Mucosa of descending colon (tissue), 3 donors: Measurements from ENCODE around the gene ADAM12. TPM values are rescaled to one million over a fixed set of nuclear protein-coding genes. Genes with fewer than 3 reads are reported as not detected.

Experiments
- ATAC-seq: fragments of 200-7000 bp; cut with Tn5 transposase; one replicate; pipeline ENCODE4 v1.9.1; 2020; ENCODE audit warnings: mild to moderate bottlenecking, moderate library complexity
- DNase-seq, 3 donors: peaks; one replicate each; pipeline ENCODE4 v3.0.0-alpha.2; 2020
- H3K36me3 ChIP-seq: fragments of 200-600 bp; one replicate; pipeline ENCODE4 v1.8.0; 2021; ENCODE audit warnings: low read depth, mild to moderate bottlenecking
- H3K4me1 ChIP-seq: fragments of 200-600 bp; one replicate; pipeline ENCODE4 v1.8.0; 2021; ENCODE audit warnings: low read depth, mild to moderate bottlenecking
- H3K4me3 ChIP-seq: fragments of 200-600 bp; one replicate; pipeline ENCODE4 v1.8.0; 2021; ENCODE audit warnings: mild to moderate bottlenecking
- H3K9me3 ChIP-seq: fragments of 200-600 bp; one replicate; pipeline ENCODE4 v1.8.0; 2021; ENCODE audit warnings: mild to moderate bottlenecking
- intact Hi-C, 2 donors: fragments of 100-400 bp; cut with DNase I in 1 of 2; cut with micrococcal nuclease in 1 of 2; formaldehyde crosslinking; loops; one replicate each; pipeline versions ENCODE4 v1.11.0 to v1.11.1; 2022; cut with DNase I, micrococcal nuclease
- total RNA-seq, 3 donors: library from RNA; stranded (reverse); fragmentation: NEBNext Ultra II Directional in 2 of 3; extraction: Animal tissue kit (Norgen Biotek cat#: 25700) in 2 of 3; gene quantifications; one replicate each; pipeline versions ENCODE4 v1.2.1 to v1.2.4, GENCODE V29; 2021 to 2023
- TF ChIP-seq, protein P1 (sequence below): fragments of 200-600 bp; IDR thresholded peaks from one replicate; pipeline ENCODE4 v1.8.0; 2022; ENCODE audit warnings: antibody characterized with exemption, mild to moderate bottlenecking
- donor health status: DM: no; HTN: no; CAD: no; lungs with moderate emphysema.
- donor health status: DM: no; HTN: no; CAD: no.
- donor health status: DM: no; HTN: yes; CAD: no.

The ADAM12 gene
- total RNA-seq, 3 donors from 2014 or later: 0.20 to 0.89 (median 0.66) TPM

DNA sequence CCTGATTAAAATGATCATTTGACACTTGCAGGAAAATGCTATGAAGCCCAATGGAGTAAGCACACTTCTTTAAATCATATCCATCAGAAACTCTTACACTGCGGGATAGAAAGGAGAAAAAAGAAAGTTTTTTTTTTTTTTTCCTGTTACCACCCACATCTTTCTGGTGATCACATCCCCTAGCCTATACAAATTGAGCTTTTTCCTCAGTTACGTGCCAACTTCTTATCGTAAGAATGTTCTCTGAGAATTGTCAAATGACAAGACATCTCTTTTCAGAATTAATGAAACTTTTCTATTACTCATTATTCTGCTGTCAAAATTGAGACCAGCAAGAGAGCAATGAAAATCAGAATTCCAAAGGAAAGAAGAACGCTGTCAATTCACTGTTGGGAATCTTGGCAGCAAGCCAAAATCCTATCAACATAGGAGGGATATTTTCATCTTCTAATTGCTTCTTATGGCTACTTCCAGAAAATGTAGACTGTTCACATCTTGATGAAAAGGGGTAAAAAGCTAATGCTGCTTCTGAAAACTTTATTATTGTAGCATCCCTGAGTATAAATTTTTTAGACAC lies 179.5 kb downstream of the ADAM12 start:
- ATAC-seq: no peak
- TF ChIP-seq, protein P1, sequence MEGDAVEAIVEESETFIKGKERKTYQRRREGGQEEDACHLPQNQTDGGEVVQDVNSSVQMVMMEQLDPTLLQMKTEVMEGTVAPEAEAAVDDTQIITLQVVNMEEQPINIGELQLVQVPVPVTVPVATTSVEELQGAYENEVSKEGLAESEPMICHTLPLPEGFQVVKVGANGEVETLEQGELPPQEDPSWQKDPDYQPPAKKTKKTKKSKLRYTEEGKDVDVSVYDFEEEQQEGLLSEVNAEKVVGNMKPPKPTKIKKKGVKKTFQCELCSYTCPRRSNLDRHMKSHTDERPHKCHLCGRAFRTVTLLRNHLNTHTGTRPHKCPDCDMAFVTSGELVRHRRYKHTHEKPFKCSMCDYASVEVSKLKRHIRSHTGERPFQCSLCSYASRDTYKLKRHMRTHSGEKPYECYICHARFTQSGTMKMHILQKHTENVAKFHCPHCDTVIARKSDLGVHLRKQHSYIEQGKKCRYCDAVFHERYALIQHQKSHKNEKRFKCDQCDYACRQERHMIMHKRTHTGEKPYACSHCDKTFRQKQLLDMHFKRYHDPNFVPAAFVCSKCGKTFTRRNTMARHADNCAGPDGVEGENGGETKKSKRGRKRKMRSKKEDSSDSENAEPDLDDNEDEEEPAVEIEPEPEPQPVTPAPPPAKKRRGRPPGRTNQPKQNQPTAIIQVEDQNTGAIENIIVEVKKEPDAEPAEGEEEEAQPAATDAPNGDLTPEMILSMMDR: no peak

DNA sequence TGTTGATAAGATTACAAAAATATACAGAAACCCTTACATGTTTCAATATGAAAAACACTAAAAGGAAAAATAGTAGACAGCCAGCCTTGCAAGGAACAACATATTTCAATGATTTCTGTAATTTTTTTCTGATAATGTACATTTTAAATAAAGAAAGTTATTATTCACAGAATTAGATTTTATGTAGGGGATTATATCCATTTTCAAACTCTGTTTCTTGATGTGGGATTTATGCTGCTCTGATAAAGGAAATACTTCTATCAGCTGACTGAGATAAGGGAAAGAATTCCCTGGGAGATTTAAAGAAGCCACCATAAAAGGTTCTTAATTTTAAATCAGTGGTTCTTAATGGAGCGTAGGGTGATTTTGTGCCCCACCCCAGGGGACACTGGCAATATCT lies 180.4 kb downstream of the ADAM12 start:
- TF ChIP-seq, protein P1: no peak
- Histone ChIP-seq H3K9me3 (no peaks in the 10 kb centered on the region), H3K36me3 (no peaks in the 10 kb centered on the region), H3K4me3 (no peak overlapping the region), H3K4me1 (no peaks in the 10 kb centered on the region)
- no peak for ATAC-seq
- no peak for DNase-seq
- intact Hi-C loops: no loop called here

More for the DNA sequence above, 179.5 kb downstream of the ADAM12 start:
- Histone ChIP-seq H3K4me1 (no peaks in the 10 kb centered on the region), H3K4me3 (no peak overlapping the region), H3K9me3 (no peaks in the 10 kb centered on the region), H3K36me3 (no peaks in the 10 kb centered on the region)
- no peak for DNase-seq
- intact Hi-C loops: no loop called here

DNA sequence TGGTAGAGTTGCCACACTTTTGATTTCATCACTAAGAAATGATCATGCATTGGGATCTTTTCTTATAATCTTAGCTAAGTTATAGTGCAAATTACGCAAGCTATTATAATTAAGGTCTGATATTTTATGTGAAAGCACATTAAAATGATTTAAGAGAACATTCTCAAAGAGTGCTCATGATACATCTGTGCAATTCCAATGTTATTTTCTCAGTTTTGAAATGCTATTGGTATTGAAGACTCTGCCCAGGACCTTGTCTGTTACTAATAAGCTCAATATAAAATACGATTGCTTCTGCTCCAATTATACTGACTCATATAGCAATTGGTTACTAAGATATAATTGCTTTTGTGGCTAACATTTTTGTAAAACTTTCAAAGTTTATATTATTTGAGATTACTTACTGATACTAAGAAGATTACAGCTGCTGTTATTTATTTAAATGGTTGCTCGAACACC lies 180.9 kb downstream of the ADAM12 start:
- Histone ChIP-seq H3K4me1 (no peaks in the 10 kb centered on the region), H3K4me3 (no peak overlapping the region), H3K9me3 (no peaks in the 10 kb centered on the region), H3K36me3 (no peaks in the 10 kb centered on the region)
- intact Hi-C loops: no loop called here
- ATAC-seq: no peak
- no peak for DNase-seq
- TF ChIP-seq, protein P1: no peak

DNA sequence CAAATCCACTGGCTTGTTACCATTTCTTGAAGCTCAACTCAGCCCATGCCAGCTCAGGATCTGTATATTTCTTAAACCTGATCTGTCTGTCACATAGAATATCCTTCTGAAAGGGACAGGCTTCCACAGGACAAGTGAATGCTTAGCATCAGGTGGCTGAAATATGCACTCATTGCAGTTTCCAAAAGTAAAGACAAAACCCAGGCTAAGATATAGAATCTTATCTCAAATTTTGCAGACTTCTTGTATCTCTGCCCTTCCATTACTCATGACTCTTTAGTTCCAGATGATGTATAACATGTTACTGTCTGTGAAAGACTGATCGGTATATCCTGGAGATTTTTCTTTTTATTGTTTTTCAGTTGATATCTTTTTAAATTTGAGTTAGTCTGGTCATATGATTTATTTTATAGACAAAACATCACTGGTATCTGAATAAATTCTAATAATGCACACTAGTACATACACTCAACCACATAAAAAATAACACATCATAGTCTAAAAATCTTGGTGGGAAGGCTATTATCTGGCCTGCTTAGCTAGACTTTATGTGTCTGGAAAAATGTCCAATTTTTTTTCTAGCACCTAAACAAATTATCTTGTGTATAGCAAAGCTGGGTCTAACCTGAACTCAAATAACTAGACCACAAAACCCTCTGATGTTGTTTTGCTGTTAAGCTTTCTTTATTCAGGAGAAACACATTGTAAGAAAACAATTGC lies 182.6 kb downstream of the ADAM12 start:
- no peaks in the 10 kb centered on the region for H3K9me3 ChIP-seq
- ATAC-seq: no peak
- TF ChIP-seq, protein P1: no peak
- no peak overlapping the region for H3K4me3 ChIP-seq
- DNase-seq: no peak
- intact Hi-C loops: no loop called here
- no peaks in the 10 kb centered on the region for H3K36me3 ChIP-seq
- no peaks in the 10 kb centered on the region for H3K4me1 ChIP-seq

DNA sequence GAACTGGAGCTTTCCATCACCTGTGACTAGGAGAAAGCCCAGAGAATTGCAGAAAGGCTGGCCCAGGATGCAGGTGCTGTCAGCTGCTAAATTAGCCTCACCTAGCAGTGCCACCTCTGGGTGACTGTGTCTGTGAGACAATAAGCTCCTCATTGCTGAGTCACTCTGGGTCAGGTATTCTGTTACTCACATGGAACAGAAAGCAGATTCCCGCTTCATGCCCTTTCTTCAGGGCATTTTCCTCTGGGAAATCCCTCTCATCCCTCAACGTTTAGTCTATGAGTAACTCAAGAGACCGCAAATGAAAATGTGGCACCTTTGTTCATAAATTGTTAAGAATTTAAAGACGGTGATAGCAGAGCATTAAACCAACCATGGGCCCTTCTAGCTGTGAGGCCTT lies 184.0 kb downstream of the ADAM12 start:
- Histone ChIP-seq H3K4me1 (no peaks in the 10 kb centered on the region), H3K36me3 (no peaks in the 10 kb centered on the region), H3K9me3 (no peaks in the 10 kb centered on the region), H3K4me3 (no peak overlapping the region)
- TF ChIP-seq, protein P1: no peak
- DNase-seq (no peak), ATAC-seq (no peak)
- intact Hi-C loops: no loop called here
